ENCODE measurements around the gene ITPRID2.

DNA sequence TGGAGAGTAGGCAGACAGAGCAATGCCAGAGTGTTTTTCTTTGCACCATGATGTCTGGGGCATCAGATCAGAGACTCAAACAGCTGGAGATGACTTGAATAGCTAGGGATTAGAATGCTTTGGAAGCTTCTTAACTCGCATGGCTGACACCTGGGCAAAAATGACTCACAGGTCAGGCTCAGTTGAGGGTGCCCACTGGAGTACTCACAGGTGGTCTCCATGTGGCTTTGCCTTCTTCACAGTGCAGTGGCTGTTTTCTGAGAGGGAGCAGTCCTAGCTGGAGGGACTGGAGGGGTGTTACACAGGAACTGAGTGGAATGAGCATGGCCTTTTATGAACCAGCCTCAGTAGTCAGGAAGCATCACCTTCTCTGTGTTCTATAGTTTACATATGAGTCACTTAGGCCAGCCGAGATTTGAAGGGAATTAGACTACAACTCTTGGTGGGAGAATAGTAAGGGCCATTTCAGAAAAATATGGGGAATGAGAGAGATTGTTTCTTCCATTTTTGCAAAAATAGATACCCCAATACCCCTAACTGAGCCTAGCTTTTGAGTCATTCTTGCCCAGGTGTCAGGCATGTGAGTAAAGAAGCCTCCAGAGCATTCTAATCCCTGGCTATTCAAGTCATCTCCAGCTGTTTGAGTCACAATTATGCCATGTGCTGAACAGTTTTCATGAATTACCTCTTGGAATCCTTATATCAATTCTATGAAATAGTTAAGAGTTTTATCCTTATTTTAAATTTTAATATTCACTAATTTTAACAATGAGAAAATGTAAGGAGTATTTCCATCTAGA, 87.0 kb downstream of the ITPRID2 start:
- TF ChIP-seq, protein P1, sequence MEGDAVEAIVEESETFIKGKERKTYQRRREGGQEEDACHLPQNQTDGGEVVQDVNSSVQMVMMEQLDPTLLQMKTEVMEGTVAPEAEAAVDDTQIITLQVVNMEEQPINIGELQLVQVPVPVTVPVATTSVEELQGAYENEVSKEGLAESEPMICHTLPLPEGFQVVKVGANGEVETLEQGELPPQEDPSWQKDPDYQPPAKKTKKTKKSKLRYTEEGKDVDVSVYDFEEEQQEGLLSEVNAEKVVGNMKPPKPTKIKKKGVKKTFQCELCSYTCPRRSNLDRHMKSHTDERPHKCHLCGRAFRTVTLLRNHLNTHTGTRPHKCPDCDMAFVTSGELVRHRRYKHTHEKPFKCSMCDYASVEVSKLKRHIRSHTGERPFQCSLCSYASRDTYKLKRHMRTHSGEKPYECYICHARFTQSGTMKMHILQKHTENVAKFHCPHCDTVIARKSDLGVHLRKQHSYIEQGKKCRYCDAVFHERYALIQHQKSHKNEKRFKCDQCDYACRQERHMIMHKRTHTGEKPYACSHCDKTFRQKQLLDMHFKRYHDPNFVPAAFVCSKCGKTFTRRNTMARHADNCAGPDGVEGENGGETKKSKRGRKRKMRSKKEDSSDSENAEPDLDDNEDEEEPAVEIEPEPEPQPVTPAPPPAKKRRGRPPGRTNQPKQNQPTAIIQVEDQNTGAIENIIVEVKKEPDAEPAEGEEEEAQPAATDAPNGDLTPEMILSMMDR (IDR thresholded peaks at IDR 0.05), result no peak
- no peak for TF ChIP-seq POLR2A (IDR thresholded peaks at IDR 0.05)

Measured in uterus (tissue), 2 donors.